Tibial nerve (tissue), 4 donors: ENCODE data around the gene SLC29A3.

ENCODE experiments used
- EP300 ChIP-seq, 2 donors: sonication (generic); formaldehyde crosslinking; IDR thresholded peaks; one replicate each; pipeline ENCODE4 v1.6.1; 2017; ENCODE audit warnings: antibody characterized with exemption in 2 of 2, mild to moderate bottlenecking in 1 of 2
- TF ChIP-seq, protein P1 (sequence below), 5 experiments: fragments of 200-600 bp in 3 of 5; fragments of 450-650 bp in 2 of 5; sonication (generic) in 3 of 5; IDR thresholded peaks; one replicate each; pipeline ENCODE4 v1.5.1; 2016 to 2019; ENCODE audit warnings: antibody characterized with exemption in 5 of 5, mild to moderate bottlenecking in 3 of 5, moderate library complexity in 2 of 5

DNA sequence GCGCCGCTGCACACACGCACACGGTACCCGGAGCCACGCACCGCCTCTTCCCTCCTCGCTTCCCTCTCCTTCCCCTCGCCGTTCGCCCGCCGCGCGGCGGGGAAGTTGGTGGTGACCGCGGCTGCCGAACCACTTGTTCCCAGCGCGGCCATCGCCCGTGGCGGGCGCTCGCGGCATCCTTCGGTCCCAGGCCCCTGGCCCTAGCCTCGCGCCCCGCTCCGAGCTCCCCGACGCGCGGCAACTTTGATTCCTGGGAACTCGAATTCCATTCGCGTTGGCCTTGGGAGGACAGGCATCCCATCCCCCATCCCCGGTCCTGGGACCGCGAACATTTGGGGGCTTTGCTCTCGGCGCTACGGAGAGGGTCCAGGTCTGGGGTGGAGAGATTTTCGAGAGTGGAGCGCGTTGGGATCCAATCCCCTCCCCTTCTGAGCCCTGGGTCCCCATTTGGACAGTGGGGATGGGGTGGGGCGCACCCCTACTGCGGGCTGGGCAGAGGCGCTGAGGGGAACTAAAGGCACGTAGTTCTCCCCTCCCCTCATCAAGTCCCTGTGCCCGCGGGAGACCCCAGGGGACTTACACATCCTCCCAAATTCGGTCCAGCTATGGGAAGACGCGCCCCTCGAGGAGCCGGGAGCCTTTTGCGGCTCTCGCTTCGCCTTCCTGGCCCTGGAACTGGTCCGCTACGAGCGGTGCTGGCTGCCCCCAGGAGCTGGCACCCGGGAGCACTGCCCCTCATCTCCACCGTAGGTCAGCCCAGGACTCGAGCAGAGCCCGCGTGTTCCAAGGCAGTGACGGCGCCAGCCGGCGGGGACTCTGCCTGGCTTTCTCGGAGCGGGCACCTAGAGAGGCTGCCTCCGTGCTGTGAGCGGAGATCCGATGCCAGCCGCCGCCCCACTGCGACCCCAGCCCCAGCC is 78.5 kb downstream of the SLC29A3 start:
- TF ChIP-seq, protein P1, sequence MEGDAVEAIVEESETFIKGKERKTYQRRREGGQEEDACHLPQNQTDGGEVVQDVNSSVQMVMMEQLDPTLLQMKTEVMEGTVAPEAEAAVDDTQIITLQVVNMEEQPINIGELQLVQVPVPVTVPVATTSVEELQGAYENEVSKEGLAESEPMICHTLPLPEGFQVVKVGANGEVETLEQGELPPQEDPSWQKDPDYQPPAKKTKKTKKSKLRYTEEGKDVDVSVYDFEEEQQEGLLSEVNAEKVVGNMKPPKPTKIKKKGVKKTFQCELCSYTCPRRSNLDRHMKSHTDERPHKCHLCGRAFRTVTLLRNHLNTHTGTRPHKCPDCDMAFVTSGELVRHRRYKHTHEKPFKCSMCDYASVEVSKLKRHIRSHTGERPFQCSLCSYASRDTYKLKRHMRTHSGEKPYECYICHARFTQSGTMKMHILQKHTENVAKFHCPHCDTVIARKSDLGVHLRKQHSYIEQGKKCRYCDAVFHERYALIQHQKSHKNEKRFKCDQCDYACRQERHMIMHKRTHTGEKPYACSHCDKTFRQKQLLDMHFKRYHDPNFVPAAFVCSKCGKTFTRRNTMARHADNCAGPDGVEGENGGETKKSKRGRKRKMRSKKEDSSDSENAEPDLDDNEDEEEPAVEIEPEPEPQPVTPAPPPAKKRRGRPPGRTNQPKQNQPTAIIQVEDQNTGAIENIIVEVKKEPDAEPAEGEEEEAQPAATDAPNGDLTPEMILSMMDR (IDR thresholded peaks at IDR 0.05), result no peak
- TF ChIP-seq EP300 (IDR thresholded peaks at IDR 0.05), result no peak
